Measurements from ENCODE around the gene DELE1.

Gene DELE1

GRCh38 chr5:141958113-141958512 lies 34.4 kb downstream of the DELE1 start, which contains the start of gene PCDH12:
PCDH12 (minus strand) TSS chr5:141958202; CDS start chr5:141957851, 351 bp downstream.
- no peak for DNase-seq (ENCODE audit: low read depth in 2 of 2)

GRCh38 chr5:141958546-141959172 lies 35.0 kb downstream of the DELE1 start:
- DNase-seq (ENCODE audit: low read depth in 2 of 2), result no peak

GRCh38 chr5:141960018-141960417 lies 36.3 kb downstream of the DELE1 start:
- no peak for DNase-seq (ENCODE audit: low read depth in 2 of 2)

GRCh38 chr5:141960449-141961323 lies 37.0 kb downstream of the DELE1 start:
- peak; percentile 73 to 85 for DNase-seq (ENCODE audit: low read depth in 2 of 2)

- DNase-seq (ENCODE audit: low read depth in 2 of 2), result no peak
Observed at GRCh38 chr5:141961466-141961865, 37.8 kb downstream of the DELE1 start.

- no peak for DNase-seq (ENCODE audit: low read depth in 2 of 2)
Observed at GRCh38 chr5:141963701-141964100, 40.0 kb downstream of the DELE1 start.

GRCh38 chr5:141965071-141965470 lies 41.4 kb downstream of the DELE1 start:
- DNase-seq (ENCODE audit: low read depth in 2 of 2), result no peak

GRCh38 chr5:141966275-141966962 lies 42.7 kb downstream of the DELE1 start:
- DNase-seq (ENCODE audit: low read depth in 2 of 2), result no peak

GRCh38 chr5:141966963-141967333 lies 43.3 kb downstream of the DELE1 start:
- DNase-seq (ENCODE audit: low read depth in 2 of 2), result no peak

GRCh38 chr5:141968914-141969608 lies 45.4 kb downstream of the DELE1 start, which contains the start of gene RNF14:
RNF14 (plus strand) TSS chr5:141969105; CDS start chr5:141973589, 4,484 bp downstream.
- peak; percentile 80 to 94 for DNase-seq (ENCODE audit: low read depth in 2 of 2)

- DNase-seq (ENCODE audit: low read depth in 2 of 2), result no peak
Observed at GRCh38 chr5:141969783-141970771, 46.4 kb downstream of the DELE1 start.

GRCh38 chr5:141973871-141974595 lies 50.4 kb downstream of the DELE1 start:
- DNase-seq (ENCODE audit: low read depth in 2 of 2), result no peak

GRCh38 chr5:141976176-141976575 lies 52.5 kb downstream of the DELE1 start:
- no peak for DNase-seq (ENCODE audit: low read depth in 2 of 2)

GRCh38 chr5:141978389-141978788 lies 54.7 kb downstream of the DELE1 start:
- DNase-seq (ENCODE audit: low read depth in 2 of 2), result no peak

GRCh38 chr5:141982626-141983025 lies 59.0 kb downstream of the DELE1 start:
- DNase-seq (ENCODE audit: low read depth in 2 of 2), result no peak

- DNase-seq (ENCODE audit: low read depth in 2 of 2), result no peak
Observed at GRCh38 chr5:141986072-141986471, 62.4 kb downstream of the DELE1 start.

GRCh38 chr5:141989720-141990119 lies 66.0 kb downstream of the DELE1 start:
- DNase-seq (ENCODE audit: low read depth in 2 of 2), result no peak
